ENCODE results near the gene PARP9.
"Not testable (repeated sequence)": the region's sequence is repeated elsewhere in the genome, so short reads cannot be mapped to it uniquely, and the experiment has no call there.

Gene PARP9

GRCh38 chr3:122523317-122523716 lies 40.8 kb downstream of the PARP9 start:
- no peak for DNase-seq (ENCODE audit: low read depth in 1 of 2, low spot score in 1 of 2)

- DNase-seq (ENCODE audit: low read depth in 1 of 2, low spot score in 1 of 2) = no peak
Measured at GRCh38 chr3:122520861-122521260, 43.2 kb downstream of the PARP9 start.

GRCh38 chr3:122519693-122520092 lies 44.4 kb downstream of the PARP9 start:
- no peak for DNase-seq (ENCODE audit: low read depth in 1 of 2, low spot score in 1 of 2)

GRCh38 chr3:122516846-122517360 lies 47.2 kb downstream of the PARP9 start:
- no peak for DNase-seq (ENCODE audit: low read depth in 1 of 2, low spot score in 1 of 2)

GRCh38 chr3:122515870-122516269 lies 48.2 kb downstream of the PARP9 start:
- no peak for DNase-seq (ENCODE audit: low read depth in 1 of 2, low spot score in 1 of 2)

GRCh38 chr3:122515020-122515468 lies 49.1 kb downstream of the PARP9 start:
- DNase-seq (ENCODE audit: low read depth in 1 of 2, low spot score in 1 of 2) = no peak

GRCh38 chr3:122514123-122515019 lies 49.7 kb downstream of the PARP9 start, which contains the start of gene KPNA1:
Gene KPNA1, minus strand, starts transcription at chr3:122514939. Its CDS starts 18,374 bp downstream, at chr3:122496565.
- DNase-seq (ENCODE audit: low read depth in 1 of 2, low spot score in 1 of 2) = peak; percentile 64 to 82

GRCh38 chr3:122513386-122514122 lies 50.5 kb downstream of the PARP9 start:
- no peak for DNase-seq (ENCODE audit: low read depth in 1 of 2, low spot score in 1 of 2)

- DNase-seq (ENCODE audit: low read depth in 1 of 2, low spot score in 1 of 2) = no peak
Measured at GRCh38 chr3:122512284-122512683, 51.8 kb downstream of the PARP9 start.

- DNase-seq (ENCODE audit: low read depth in 1 of 2, low spot score in 1 of 2) = no peak
Measured at GRCh38 chr3:122510878-122511535, 53.1 kb downstream of the PARP9 start.

GRCh38 chr3:122508944-122509343 lies 55.2 kb downstream of the PARP9 start:
- not testable (repeated sequence) for DNase-seq (ENCODE audit: low read depth in 1 of 2, low spot score in 1 of 2)

- DNase-seq (ENCODE audit: low read depth in 1 of 2, low spot score in 1 of 2) = no peak
Measured at GRCh38 chr3:122508135-122508914, 55.8 kb downstream of the PARP9 start.

- no peak for DNase-seq (ENCODE audit: low read depth in 1 of 2, low spot score in 1 of 2)
Measured at GRCh38 chr3:122506450-122506849, 57.6 kb downstream of the PARP9 start.

GRCh38 chr3:122505676-122506075 lies 58.4 kb downstream of the PARP9 start:
- DNase-seq (ENCODE audit: low read depth in 1 of 2, low spot score in 1 of 2) = no peak

- DNase-seq (ENCODE audit: low read depth in 1 of 2, low spot score in 1 of 2) = no peak
Measured at GRCh38 chr3:122502941-122503340, 61.2 kb downstream of the PARP9 start.

- no peak for DNase-seq (ENCODE audit: low read depth in 1 of 2, low spot score in 1 of 2)
Measured at GRCh38 chr3:122502139-122502538, 62.0 kb downstream of the PARP9 start.

GRCh38 chr3:122500964-122501363 lies 63.1 kb downstream of the PARP9 start:
- DNase-seq (ENCODE audit: low read depth in 1 of 2, low spot score in 1 of 2) = not testable (repeated sequence)

GRCh38 chr3:122498152-122498551 lies 65.9 kb downstream of the PARP9 start:
- no peak for DNase-seq (ENCODE audit: low read depth in 1 of 2, low spot score in 1 of 2)

GRCh38 chr3:122497425-122497824 lies 66.7 kb downstream of the PARP9 start:
- no peak for DNase-seq (ENCODE audit: low read depth in 1 of 2, low spot score in 1 of 2)

- DNase-seq (ENCODE audit: low read depth in 1 of 2, low spot score in 1 of 2) = no peak
Measured at GRCh38 chr3:122496508-122496907, 67.6 kb downstream of the PARP9 start.
